Tibial nerve (tissue), 4 donors: ENCODE measurements around the gene ADAMTS9. TPM values are rescaled to one million over a fixed set of nuclear protein-coding genes. Genes with fewer than 3 reads are reported as not detected.

Source experiments
- DNase-seq, 2 donors: peaks; one replicate each; pipeline ENCODE4 v3.0.0-alpha.2; 2019; ENCODE audit warnings: low spot score in 2 of 2
- H3K27ac ChIP-seq, 4 donors: fragments of 200-600 bp; sonication (generic) in 3 of 4; one replicate each; pipeline ENCODE4 v1.5.1; 2017 to 2019; ENCODE audit warnings: mild to moderate bottlenecking in 1 of 4
- H3K27me3 ChIP-seq, 2 donors: fragments of 200-600 bp; sonication (generic) in 1 of 2; one replicate each; pipeline versions ENCODE4 v1.5.1 to v1.6.0; 2017 to 2019
- H3K36me3 ChIP-seq, 3 donors: fragments of 200-600 bp; sonication (generic); one replicate each; pipeline ENCODE4 v1.5.1; 2018 to 2019
- H3K4me1 ChIP-seq, 4 donors: fragments of 200-600 bp; sonication (generic) in 3 of 4; one replicate each; pipeline ENCODE4 v1.5.1; 2017 to 2019
- H3K4me3 ChIP-seq, 4 donors: fragments of 200-600 bp; sonication (generic) in 3 of 4; one replicate each; pipeline ENCODE4 v1.5.1; 2017 to 2019; ENCODE audit warnings: mild to moderate bottlenecking in 1 of 4, moderate library complexity in 1 of 4
- H3K9me3 ChIP-seq, 4 donors: fragments of 200-600 bp; sonication (generic) in 3 of 4; one replicate each; pipeline ENCODE4 v1.5.1; 2017 to 2019
- CTCF ChIP-seq, 5 experiments: fragments of 200-600 bp in 3 of 5; fragments of 450-650 bp in 2 of 5; sonication (generic) in 3 of 5; IDR thresholded peaks; one replicate each; pipeline ENCODE4 v1.5.1; 2016 to 2019; ENCODE audit warnings: antibody characterized with exemption in 5 of 5, mild to moderate bottlenecking in 3 of 5, moderate library complexity in 2 of 5
- EP300 ChIP-seq, 2 donors: sonication (generic); formaldehyde crosslinking; IDR thresholded peaks; one replicate each; pipeline ENCODE4 v1.6.1; 2017; ENCODE audit warnings: antibody characterized with exemption in 2 of 2, mild to moderate bottlenecking in 1 of 2
- POLR2A ChIP-seq, 2 donors: fragments of 450-650 bp; IDR thresholded peaks; one replicate each; pipeline ENCODE4 v1.6.1; 2017; ENCODE audit warnings: antibody characterized with exemption in 2 of 2, mild to moderate bottlenecking in 2 of 2, moderate library complexity in 2 of 2
- WGBS, 2 donors: methylation state at CpG; one replicate each; pipeline ENCODE4 v1.1.5; 2018; 5-methylcytosine and 5-hydroxymethylcytosine counted together
- total RNA-seq, 4 donors: library from RNA; depleted of rRNA; stranded (reverse); fragments of >200 nt; gene quantifications; one replicate each; pipeline ENCODE4 v1.1.0, GENCODE V29; 2016

Gene ADAMTS9
- total RNA-seq, 4 donors from 2014 or later: 79.1 to 145 (median 95.0) TPM

- TF ChIP-seq EP300 (IDR thresholded peaks at IDR 0.05): peak in 1 of 2 donors; percentile 39
- peak; percentile 57 to 77 (median 73) for TF ChIP-seq CTCF (IDR thresholded peaks at IDR 0.05)
- TF ChIP-seq POLR2A (IDR thresholded peaks at IDR 0.05): no peak
- Histone ChIP-seq H3K36me3 (peaks cover 0 to 34% (median 0%) of the 10 kb centered on the region in 3 donors), H3K4me3 (no peak overlapping the region), H3K9me3 (no peaks in the 10 kb centered on the region), H3K4me1 (peaks cover 0 to 27% (median 3%) of the 10 kb centered on the region in 4 donors), H3K27me3 (no peaks in the 10 kb centered on the region), H3K27ac (peak overlapping the region in 1 of 4 donors; percentile 66)
- 25 to 26% methylated on average over 8 of the region's 8 CpGs for WGBS, 2 donors
- peak; percentile 68 to 88 for DNase-seq
These were observed 157.3 kb downstream of the ADAMTS9 start for GRCh38 chr3:64530434-64531049.

- Histone ChIP-seq H3K36me3 (peaks cover 0 to 59% (median 0%) of the 10 kb centered on the region in 3 donors), H3K27ac (no peak overlapping the region), H3K4me1 (no peaks in the 10 kb centered on the region), H3K27me3 (no peaks in the 10 kb centered on the region), H3K4me3 (no peak overlapping the region), H3K9me3 (peaks cover 0 to 3% (median 0%) of the 10 kb centered on the region in 4 donors)
- TF ChIP-seq EP300 (IDR thresholded peaks at IDR 0.05) (no peak), CTCF (IDR thresholded peaks at IDR 0.05) (no peak), POLR2A (IDR thresholded peaks at IDR 0.05) (no peak)
- WGBS, 2 donors: 62 to 65% methylated on average over 3 of the region's 3 CpGs
- DNase-seq: no peak
These were observed 164.5 kb downstream of the ADAMTS9 start for GRCh38 chr3:64523324-64523723.

GRCh38 chr3:64520334-64520733 is 167.5 kb downstream of the ADAMTS9 start:
- WGBS, 2 donors: 88 to 94% methylated on average over 3 of the region's 3 CpGs
- peaks cover 0 to 73% (median 0%) of the 10 kb centered on the region in 3 donors for H3K36me3 ChIP-seq
- H3K4me3 ChIP-seq: no peak overlapping the region
- DNase-seq: no peak
- H3K9me3 ChIP-seq: peaks cover 0 to 3% (median 0%) of the 10 kb centered on the region in 4 donors
- H3K4me1 ChIP-seq: no peaks in the 10 kb centered on the region
- H3K27me3 ChIP-seq: no peaks in the 10 kb centered on the region
- TF ChIP-seq POLR2A (IDR thresholded peaks at IDR 0.05) (no peak), EP300 (IDR thresholded peaks at IDR 0.05) (no peak)
- no peak overlapping the region for H3K27ac ChIP-seq

GRCh38 chr3:64518950-64519349 is 168.8 kb downstream of the ADAMTS9 start:
- no peak overlapping the region for H3K4me3 ChIP-seq
- 75 to 81% methylated on average over 1 of the region's 1 CpG for WGBS, 2 donors
- no peaks in the 10 kb centered on the region for H3K27me3 ChIP-seq
- no peak for TF ChIP-seq EP300 (IDR thresholded peaks at IDR 0.05)
- no peak for TF ChIP-seq CTCF (IDR thresholded peaks at IDR 0.05)
- no peak for TF ChIP-seq POLR2A (IDR thresholded peaks at IDR 0.05)
- H3K9me3 ChIP-seq: peaks cover 0 to 3% (median 0%) of the 10 kb centered on the region in 4 donors
- peaks cover 0 to 76% (median 0%) of the 10 kb centered on the region in 3 donors for H3K36me3 ChIP-seq
- H3K4me1 ChIP-seq: no peaks in the 10 kb centered on the region
- H3K27ac ChIP-seq: no peak overlapping the region
- DNase-seq: no peak

- no peak overlapping the region for H3K4me3 ChIP-seq
- 94% methylated on average over 6 of the region's 6 CpGs for WGBS, 2 donors
- H3K27ac ChIP-seq: no peak overlapping the region
- H3K27me3 ChIP-seq: no peaks in the 10 kb centered on the region
- H3K4me1 ChIP-seq: no peaks in the 10 kb centered on the region
- H3K36me3 ChIP-seq: peaks cover 0 to 71% (median 0%) of the 10 kb centered on the region in 3 donors
- DNase-seq: no peak
- no peaks in the 10 kb centered on the region for H3K9me3 ChIP-seq
- TF ChIP-seq CTCF (IDR thresholded peaks at IDR 0.05): no peak
These were observed 169.3 kb downstream of the ADAMTS9 start for GRCh38 chr3:64518496-64518895.
